GM23338 (cell line): Measurements from ENCODE around the gene NMD3.

ENCODE experiments used
- CREB1 ChIP-seq: fragments of 250-450 bp; sonication (Bioruptor Pico); IDR thresholded peaks from 2 replicates; pipeline ENCODE4 v1.5.0; 2020; ENCODE audit warnings: low read depth, mild to moderate bottlenecking, moderate library complexity
- CTCF ChIP-seq, 2 experiments: fragments of 200-600 bp in 1 of 2; sonication (generic) in 1 of 2; conservative IDR thresholded peaks; 2 replicates each; pipeline versions ENCODE4 v1.5.1 to v1.6.1; 2016 to 2017; ENCODE audit warnings: antibody characterized with exemption in 2 of 2, low read depth in 2 of 2, mild to moderate bottlenecking in 2 of 2, moderate library complexity in 1 of 2
- EZH2 ChIP-seq: fragments of 200-600 bp; sonication (generic); IDR thresholded peaks from one replicate; pipeline ENCODE4 v1.8.0; 2017; ENCODE audit warnings: antibody characterized with exemption, mild to moderate bottlenecking, low read depth; ENCODE audit not compliant: unreplicated experiment
- EZH2phosphoT487 ChIP-seq: fragments of 200-600 bp; sonication (generic); IDR thresholded peaks from one replicate; pipeline ENCODE4 v1.8.1; 2018; ENCODE audit warnings: antibody characterized with exemption; ENCODE audit not compliant: unreplicated experiment
- JUNB ChIP-seq: IDR thresholded peaks from one replicate; pipeline ENCODE4 v1.6.1; 2016; ENCODE audit warnings: antibody characterized with exemption; ENCODE audit not compliant: unreplicated experiment
- NANOG ChIP-seq: IDR thresholded peaks from 2 replicates; pipeline ENCODE4 v1.6.1; 2016; ENCODE audit warnings: antibody characterized with exemption, borderline replicate concordance
- POLR2AphosphoS5 ChIP-seq: IDR thresholded peaks from 2 replicates; pipeline ENCODE4 v1.6.1; 2016; ENCODE audit warnings: antibody characterized with exemption, low read depth
- REST ChIP-seq: IDR thresholded peaks from one replicate; pipeline ENCODE4 v1.6.1; 2018; ENCODE audit warnings: antibody characterized with exemption; ENCODE audit not compliant: unreplicated experiment
- ZNF462 ChIP-seq: fragments of 250-450 bp; sonication (Bioruptor Pico); IDR thresholded peaks from 2 replicates; pipeline ENCODE4 v1.5.0; 2020; ENCODE audit warnings: mild to moderate bottlenecking, moderate library complexity

- no peak for TF ChIP-seq CTCF (conservative IDR thresholded peaks at IDR 0.05; ENCODE audit: low read depth in 2 of 2)
- TF ChIP-seq REST, result no peak
- no peak for TF ChIP-seq POLR2AphosphoS5
- TF ChIP-seq EZH2, result no peak
- TF ChIP-seq EZH2phosphoT487, result no peak
- no peak for TF ChIP-seq ZNF462 (CRISPR knock-in tag)
- TF ChIP-seq JUNB, result no peak
- no peak for TF ChIP-seq NANOG
- TF ChIP-seq CREB1 (CRISPR knock-in tag), result no peak
Measured at GRCh38 chr3:161215185-161215584, 5.9 kb upstream of the NMD3 start.
